ENCODE results near the gene TMEM248.

The TMEM248 gene

GRCh38 chr7:66920769-66921395, at the start of gene TMEM248 (continued):
- TF ChIP-seq PRDM2 (tag by site-specific recombination; IDR thresholded peaks at IDR 0.05; ENCODE audit: borderline replicate concordance) = no peak
- peak; percentile 79 for TF ChIP-seq PRDM10 (tag by site-specific recombination; IDR thresholded peaks at IDR 0.05)
- TF ChIP-seq ZBTB11 (tag by site-specific recombination; conservative IDR thresholded peaks at IDR 0.05; ENCODE audit: low read depth) = peak; percentile 66
- peak; percentile 84 for TF ChIP-seq ZNF239 (tag by site-specific recombination; IDR thresholded peaks at IDR 0.05)
- TF ChIP-seq ZNF571 (tag by site-specific recombination; IDR thresholded peaks at IDR 0.05) = no peak
- peak; percentile 16; the same call in 1 of the 2 replicates for TF ChIP-seq ZFP3 (tag by site-specific recombination; IDR thresholded peaks at IDR 0.05; ENCODE audit: low read depth)
- TF ChIP-seq ZXDB (tag by site-specific recombination; IDR thresholded peaks at IDR 0.05) = peak; percentile 92
- TF ChIP-seq SP3 (tag by site-specific recombination; IDR thresholded peaks at IDR 0.05) = peak; percentile 61
- TF ChIP-seq ZNF830 (tag by site-specific recombination; IDR thresholded peaks at IDR 0.05; ENCODE audit: low read depth) = no peak
- peak; percentile 47 for TF ChIP-seq EGR2 (tag by site-specific recombination; IDR thresholded peaks at IDR 0.05; ENCODE audit: low read depth)
- peak; percentile 86 for TF ChIP-seq ZNF843 (tag by site-specific recombination; IDR thresholded peaks at IDR 0.05)
- TF ChIP-seq PRDM1 (tag by site-specific recombination; IDR thresholded peaks at IDR 0.05) = no peak
- TF ChIP-seq ZNF132 (tag by site-specific recombination; IDR thresholded peaks at IDR 0.05; ENCODE audit: borderline replicate concordance) = no peak
- TF ChIP-seq ZNF248 (tag by site-specific recombination; IDR thresholded peaks at IDR 0.05) = no peak
- TF ChIP-seq ZNF600 (tag by site-specific recombination; IDR thresholded peaks at IDR 0.05) = peak; percentile 99
- peak; percentile 86 for TF ChIP-seq INSM2 (tag by site-specific recombination; IDR thresholded peaks at IDR 0.05)
- TF ChIP-seq ZNF366 (tag by site-specific recombination; conservative IDR thresholded peaks at IDR 0.05) = no peak
- peak; percentile 78 for TF ChIP-seq ZFHX2 (tag by site-specific recombination; conservative IDR thresholded peaks at IDR 0.05)
- peak; percentile 89 for TF ChIP-seq KLF17 (tag by site-specific recombination; IDR thresholded peaks at IDR 0.05)
- no peak for TF ChIP-seq ZNF23 (tag by site-specific recombination; IDR thresholded peaks at IDR 0.05; ENCODE audit: borderline replicate concordance)
- peak; percentile 99 for TF ChIP-seq ZNF785 (tag by site-specific recombination; IDR thresholded peaks at IDR 0.05)
- TF ChIP-seq ZNF169 (tag by site-specific recombination; IDR thresholded peaks at IDR 0.05) = no peak
- TF ChIP-seq ZNF645 (tag by site-specific recombination; IDR thresholded peaks at IDR 0.05) = 0 out of 2 replicates have a peak, but pooled peaks have one; percentile 79
